H1 (cell line): ENCODE results near the gene DNAL1. TPM values are rescaled to one million over a fixed set of nuclear protein-coding genes. Genes with fewer than 3 reads are reported as not detected.
A peak's percentile ranks its signal among the peaks of the same experiment; 100 is the strongest.

Experiments used
- EZH2 ChIP-seq: fragments of 200-600 bp; sonication (generic); IDR thresholded peaks from 2 replicates; pipeline ENCODE4 v1.7.1; 2012; ENCODE audit warnings: low read depth, mild to moderate bottlenecking, moderate library complexity, low read length, inconsistent platforms; ENCODE audit not compliant: severe bottlenecking
- GABPA ChIP-seq: IDR thresholded peaks from 2 replicates; pipeline ENCODE4 v1.6.1; 2011; ENCODE audit warnings: mild to moderate bottlenecking, low read length, moderate library complexity, borderline replicate concordance; ENCODE audit not compliant: insufficient read depth
- GTF2F1 ChIP-seq: IDR thresholded peaks from 2 replicates; pipeline ENCODE4 v1.6.1; 2012; ENCODE audit warnings: low read depth, low read length, improper control_type of control experiment, borderline replicate concordance
- NRF1 ChIP-seq: IDR thresholded peaks from 2 replicates; pipeline ENCODE4 v1.6.1; 2011; ENCODE audit warnings: mild to moderate bottlenecking, low read depth, low read length, improper control_type of control experiment
- RFX5 ChIP-seq: IDR thresholded peaks from 2 replicates; pipeline ENCODE4 v1.6.1; 2011; ENCODE audit warnings: low read depth, low read length, improper control_type of control experiment, borderline replicate concordance
- SP2 ChIP-seq: IDR thresholded peaks from 2 replicates; pipeline ENCODE4 v1.6.1; 2012; ENCODE audit warnings: mild to moderate bottlenecking, low read length, inconsistent platforms
- TAF1 ChIP-seq: IDR thresholded peaks from 2 replicates; pipeline ENCODE4 v1.6.1; 2011; ENCODE audit warnings: mild to moderate bottlenecking, low read depth, low read length
- TAF7 ChIP-seq: optimal IDR thresholded peaks from 2 replicates; pipeline ENCODE3; 2011; ENCODE audit warnings: low read depth, mild to moderate bottlenecking, inconsistent platforms, low read length, moderate library complexity, borderline replicate concordance
- TCF12 ChIP-seq: IDR thresholded peaks from 2 replicates; pipeline ENCODE4 v1.6.1; 2011; ENCODE audit warnings: low read depth, mild to moderate bottlenecking, low read length
- YY1 ChIP-seq: IDR thresholded peaks from 2 replicates; pipeline ENCODE4 v1.6.1; 2011; ENCODE audit warnings: low read depth, mild to moderate bottlenecking, low read length
- polyA plus RNA-seq, 7 experiments: library from polyadenylated mRNA; depleted of rRNA in 3 of 7; stranded (reverse) in 5 of 7; unstranded in 2 of 7; fragments of >200 nt in 5 of 7; fragments of 200-250 nt in 2 of 7; gene quantifications; 1 replicate in 5 of 7; 2 replicates in 1 of 7; 4 replicates in 1 of 7; pipeline versions ENCODE4 v1.2.1 to v1.2.3, GENCODE V29; 2011 to 2013; ENCODE audit warnings: missing spikeins in 2 of 7, mixed read lengths in 2 of 7
- total RNA-seq: library from RNA; stranded (reverse); fragmentation: NEBNext Ultra II Directional; extraction: Animal tissue kit (Norgen Biotek cat#: 25700); gene quantifications from 2 replicates; pipeline ENCODE4 v1.2.1, GENCODE V29; 2021
- TF ChIP-seq, protein P1 (sequence below): IDR thresholded peaks from 2 replicates; pipeline ENCODE4 v1.6.1; 2012; ENCODE audit warnings: low read length, inconsistent platforms

The DNAL1 gene
- total and polyA plus RNA-seq, 2 of the 8 experiments (the other 6 are each of a cell fraction or from before 2014, with no cell fraction given), result 2.8 to 16.8 TPM

DNA sequence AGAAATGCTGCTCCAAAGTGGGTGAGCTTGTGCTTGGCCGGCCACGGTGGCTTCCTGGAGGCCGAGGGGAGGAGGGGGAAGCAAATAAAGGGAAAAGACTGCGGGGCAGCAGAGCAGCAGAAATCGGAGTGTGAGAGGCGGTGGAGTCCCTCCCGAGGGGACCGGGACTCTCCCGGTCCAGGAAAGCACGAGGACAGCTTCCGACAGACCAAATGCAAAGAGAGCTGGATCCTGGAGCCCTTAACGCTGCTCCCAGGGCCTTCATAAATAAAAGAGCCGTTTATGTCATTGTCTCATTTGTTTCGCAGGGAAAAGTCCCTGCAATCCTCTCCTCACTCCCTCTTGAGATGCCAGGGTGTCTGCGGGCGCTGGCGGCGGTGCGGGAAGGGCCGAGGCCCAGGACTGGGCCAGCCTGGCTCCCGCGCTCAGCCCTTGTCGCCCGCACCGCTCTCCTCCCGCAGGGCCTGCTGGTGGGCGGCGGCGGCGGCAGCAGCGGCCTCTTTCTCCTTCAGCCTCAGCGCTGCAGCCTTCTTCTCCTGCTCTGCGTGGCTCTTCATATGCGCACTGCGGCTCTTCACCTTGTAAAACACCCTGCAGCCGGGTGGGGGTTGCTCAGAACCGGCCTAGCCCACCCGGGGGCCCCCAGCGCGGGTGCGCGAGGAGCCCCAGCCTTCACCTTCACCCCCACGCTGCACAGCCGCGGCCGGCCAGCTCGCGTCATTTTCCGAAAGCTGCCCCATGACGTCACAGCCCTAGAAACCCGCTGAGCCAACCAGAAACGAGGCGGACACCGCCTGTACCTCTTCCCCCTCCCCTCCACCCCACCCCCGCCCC is 73.8 kb downstream of the DNAL1 start (continued):
- TF ChIP-seq RFX5 (peak; percentile 86), GTF2F1 (no peak), NRF1 (no peak), YY1 (no peak), EZH2 (no peak), TAF1 (peak; percentile 32; the same call in 1 of the 2 replicates), TCF12 (no peak), GABPA (no peak), SP2 (no peak), TAF7 (no peak)
- TF ChIP-seq, protein P1, sequence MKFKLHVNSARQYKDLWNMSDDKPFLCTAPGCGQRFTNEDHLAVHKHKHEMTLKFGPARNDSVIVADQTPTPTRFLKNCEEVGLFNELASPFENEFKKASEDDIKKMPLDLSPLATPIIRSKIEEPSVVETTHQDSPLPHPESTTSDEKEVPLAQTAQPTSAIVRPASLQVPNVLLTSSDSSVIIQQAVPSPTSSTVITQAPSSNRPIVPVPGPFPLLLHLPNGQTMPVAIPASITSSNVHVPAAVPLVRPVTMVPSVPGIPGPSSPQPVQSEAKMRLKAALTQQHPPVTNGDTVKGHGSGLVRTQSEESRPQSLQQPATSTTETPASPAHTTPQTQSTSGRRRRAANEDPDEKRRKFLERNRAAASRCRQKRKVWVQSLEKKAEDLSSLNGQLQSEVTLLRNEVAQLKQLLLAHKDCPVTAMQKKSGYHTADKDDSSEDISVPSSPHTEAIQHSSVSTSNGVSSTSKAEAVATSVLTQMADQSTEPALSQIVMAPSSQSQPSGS, result no peak
